GM06990 (cell line): Measurements from ENCODE around the gene SDCCAG8.

Experiments
- DNase-seq: peaks from one replicate; pipeline ENCODE4 v3.0.0-alpha.2; 2011; ENCODE audit not compliant: insufficient read length; ENCODE audit errors: extremely low read depth
- H3K27me3 ChIP-seq: replicated peaks from 2 replicates; pipeline ENCODE4 v1.6.0; 2011; ENCODE audit warnings: low read length; ENCODE audit not compliant: control insufficient read depth, insufficient read depth
- H3K36me3 ChIP-seq: 2 replicates; pipeline ENCODE4 v1.5.1; 2011; ENCODE audit warnings: low read length; ENCODE audit not compliant: control insufficient read depth, insufficient read depth
- H3K4me3 ChIP-seq: replicated peaks from 2 replicates; pipeline ENCODE4 v1.5.1; 2011; ENCODE audit warnings: low read depth, mild to moderate bottlenecking, control low read depth, low read length
- TF ChIP-seq, protein P1 (sequence below): IDR thresholded peaks from 2 replicates; pipeline ENCODE4 v1.5.1; 2011; ENCODE audit warnings: low read length, control low read depth, mild to moderate bottlenecking, inconsistent platforms; ENCODE audit not compliant: insufficient read depth, poor library complexity, severe bottlenecking

SDCCAG8 gene

DNA sequence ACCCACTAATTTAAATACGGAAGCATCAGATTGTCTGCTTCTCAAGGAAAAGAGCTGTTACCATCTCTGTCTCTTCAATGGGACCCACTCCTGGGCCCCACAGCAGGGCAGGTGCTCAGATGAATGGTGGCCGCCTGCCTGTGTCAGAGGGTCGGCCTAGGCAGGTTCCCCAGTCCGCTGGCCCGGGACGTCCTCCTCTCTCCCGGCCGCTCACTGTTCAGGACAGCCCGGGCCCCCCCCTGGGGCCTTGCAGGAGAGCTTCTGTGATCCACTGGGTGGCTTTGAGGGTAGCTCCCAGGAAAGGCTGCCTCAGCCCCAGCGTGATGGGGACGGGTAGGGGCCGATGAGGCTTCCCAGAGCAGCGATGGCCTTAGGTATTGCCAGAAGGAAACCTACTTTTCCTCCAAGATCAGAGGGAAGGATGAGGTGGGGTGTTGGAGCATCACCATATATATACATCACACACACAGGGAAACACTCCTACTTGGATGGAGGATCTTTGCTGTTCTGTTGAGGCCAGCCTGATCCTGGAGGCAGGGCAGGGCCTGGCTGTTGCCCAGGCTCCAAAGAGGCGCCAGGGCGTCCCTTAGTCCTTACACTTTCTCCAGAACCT, 231.3 kb downstream of the SDCCAG8 start:
- no peak overlapping the region for H3K4me3 ChIP-seq
- H3K36me3 ChIP-seq = no peaks in the 10 kb centered on the region; the same call in 1 of the 2 replicates
- TF ChIP-seq, protein P1, sequence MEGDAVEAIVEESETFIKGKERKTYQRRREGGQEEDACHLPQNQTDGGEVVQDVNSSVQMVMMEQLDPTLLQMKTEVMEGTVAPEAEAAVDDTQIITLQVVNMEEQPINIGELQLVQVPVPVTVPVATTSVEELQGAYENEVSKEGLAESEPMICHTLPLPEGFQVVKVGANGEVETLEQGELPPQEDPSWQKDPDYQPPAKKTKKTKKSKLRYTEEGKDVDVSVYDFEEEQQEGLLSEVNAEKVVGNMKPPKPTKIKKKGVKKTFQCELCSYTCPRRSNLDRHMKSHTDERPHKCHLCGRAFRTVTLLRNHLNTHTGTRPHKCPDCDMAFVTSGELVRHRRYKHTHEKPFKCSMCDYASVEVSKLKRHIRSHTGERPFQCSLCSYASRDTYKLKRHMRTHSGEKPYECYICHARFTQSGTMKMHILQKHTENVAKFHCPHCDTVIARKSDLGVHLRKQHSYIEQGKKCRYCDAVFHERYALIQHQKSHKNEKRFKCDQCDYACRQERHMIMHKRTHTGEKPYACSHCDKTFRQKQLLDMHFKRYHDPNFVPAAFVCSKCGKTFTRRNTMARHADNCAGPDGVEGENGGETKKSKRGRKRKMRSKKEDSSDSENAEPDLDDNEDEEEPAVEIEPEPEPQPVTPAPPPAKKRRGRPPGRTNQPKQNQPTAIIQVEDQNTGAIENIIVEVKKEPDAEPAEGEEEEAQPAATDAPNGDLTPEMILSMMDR = no peak
- DNase-seq = no peak
- no peaks in the 10 kb centered on the region for H3K27me3 ChIP-seq

DNA sequence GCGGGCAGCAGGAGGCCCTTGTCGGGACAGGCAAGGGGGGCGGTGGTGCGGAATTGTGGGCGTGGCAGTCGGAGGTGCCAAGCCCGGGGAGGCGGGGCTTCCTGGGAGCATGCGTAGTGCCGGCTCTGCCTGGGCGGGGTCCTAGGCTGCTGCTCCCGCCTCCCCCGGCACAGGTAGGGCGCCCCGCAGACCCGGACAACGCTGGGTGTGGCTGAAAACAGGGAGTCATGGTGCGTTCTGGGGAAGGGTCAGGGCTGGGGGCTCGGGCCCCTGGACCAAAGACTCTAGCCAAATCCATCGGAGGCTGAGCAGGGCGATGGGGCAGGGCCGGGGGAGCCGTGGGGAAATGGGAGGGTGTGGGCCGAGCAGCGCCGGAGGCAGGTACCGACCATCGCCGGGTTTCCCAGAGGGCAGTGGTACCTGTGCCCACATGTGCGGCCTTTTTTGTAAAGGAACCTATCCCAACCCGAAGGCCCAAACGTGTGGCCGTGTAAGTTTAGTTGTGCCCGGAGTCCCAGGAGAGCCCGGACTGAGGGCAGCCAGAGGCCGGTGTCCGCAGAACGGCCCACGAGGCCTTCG, 231.9 kb downstream of the SDCCAG8 start:
- Histone ChIP-seq H3K27me3 (no peaks in the 10 kb centered on the region), H3K36me3 (no peaks in the 10 kb centered on the region), H3K4me3 (no peak overlapping the region)
- no peak for DNase-seq
- TF ChIP-seq, protein P1 = no peak

DNA sequence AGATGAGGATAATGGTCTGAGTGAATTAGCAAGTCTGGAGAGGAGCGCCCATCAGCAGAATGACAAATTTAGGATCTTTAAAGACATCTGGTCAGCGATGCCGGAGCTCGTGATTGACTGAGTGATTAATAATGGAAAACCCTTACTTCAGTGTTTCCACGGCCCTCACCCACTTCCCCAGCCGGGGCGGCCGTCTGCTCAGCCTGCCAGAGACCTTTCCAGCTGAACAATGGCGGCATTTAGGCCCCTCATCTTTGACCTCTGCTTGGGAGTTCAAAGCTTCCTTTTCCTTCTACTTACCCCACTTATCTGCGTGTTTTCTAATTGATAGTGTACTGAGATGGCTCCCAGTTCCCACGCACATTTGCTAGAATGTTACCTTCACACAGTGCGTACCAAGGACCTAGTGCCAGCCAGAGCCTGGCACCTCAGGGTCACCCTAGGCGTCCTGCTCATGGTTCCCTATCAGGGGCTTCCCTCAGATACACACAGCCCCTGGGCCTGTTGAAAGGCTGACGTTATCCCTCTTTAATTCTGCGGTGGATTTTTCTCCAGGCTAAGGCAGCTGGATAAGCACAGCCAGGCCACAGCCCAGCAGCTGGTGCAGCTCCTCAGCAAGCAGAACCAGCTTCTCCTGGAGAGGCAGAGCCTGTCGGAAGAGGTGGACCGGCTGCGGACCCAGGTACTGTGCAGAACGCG, 232.8 kb downstream of the SDCCAG8 start:
- no peak for DNase-seq
- Histone ChIP-seq H3K36me3 (no peaks in the 10 kb centered on the region), H3K4me3 (no peak overlapping the region), H3K27me3 (no peaks in the 10 kb centered on the region)
- TF ChIP-seq, protein P1 = no peak

DNA sequence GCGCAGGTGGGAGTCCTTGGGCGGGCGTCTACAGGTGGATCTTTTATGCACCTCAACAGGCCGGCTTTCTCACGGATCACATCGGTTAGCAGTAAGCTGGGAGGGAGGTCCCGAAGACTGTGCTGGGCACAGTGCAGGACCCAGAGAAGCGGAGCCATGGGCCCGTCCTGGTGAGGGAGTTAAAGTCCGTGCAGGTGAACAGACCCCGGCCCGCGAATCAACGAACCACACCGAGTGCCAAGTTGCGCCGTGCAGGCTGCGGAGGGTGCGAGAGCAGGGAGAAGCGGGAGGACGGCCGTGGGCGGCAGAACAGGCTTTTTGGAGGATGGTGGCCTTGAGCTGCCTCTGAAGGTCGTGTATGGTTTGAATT, 233.3 kb downstream of the SDCCAG8 start:
- no peaks in the 10 kb centered on the region for H3K27me3 ChIP-seq
- H3K4me3 ChIP-seq = no peak overlapping the region
- TF ChIP-seq, protein P1 = no peak
- H3K36me3 ChIP-seq = no peaks in the 10 kb centered on the region
- no peak for DNase-seq

DNA sequence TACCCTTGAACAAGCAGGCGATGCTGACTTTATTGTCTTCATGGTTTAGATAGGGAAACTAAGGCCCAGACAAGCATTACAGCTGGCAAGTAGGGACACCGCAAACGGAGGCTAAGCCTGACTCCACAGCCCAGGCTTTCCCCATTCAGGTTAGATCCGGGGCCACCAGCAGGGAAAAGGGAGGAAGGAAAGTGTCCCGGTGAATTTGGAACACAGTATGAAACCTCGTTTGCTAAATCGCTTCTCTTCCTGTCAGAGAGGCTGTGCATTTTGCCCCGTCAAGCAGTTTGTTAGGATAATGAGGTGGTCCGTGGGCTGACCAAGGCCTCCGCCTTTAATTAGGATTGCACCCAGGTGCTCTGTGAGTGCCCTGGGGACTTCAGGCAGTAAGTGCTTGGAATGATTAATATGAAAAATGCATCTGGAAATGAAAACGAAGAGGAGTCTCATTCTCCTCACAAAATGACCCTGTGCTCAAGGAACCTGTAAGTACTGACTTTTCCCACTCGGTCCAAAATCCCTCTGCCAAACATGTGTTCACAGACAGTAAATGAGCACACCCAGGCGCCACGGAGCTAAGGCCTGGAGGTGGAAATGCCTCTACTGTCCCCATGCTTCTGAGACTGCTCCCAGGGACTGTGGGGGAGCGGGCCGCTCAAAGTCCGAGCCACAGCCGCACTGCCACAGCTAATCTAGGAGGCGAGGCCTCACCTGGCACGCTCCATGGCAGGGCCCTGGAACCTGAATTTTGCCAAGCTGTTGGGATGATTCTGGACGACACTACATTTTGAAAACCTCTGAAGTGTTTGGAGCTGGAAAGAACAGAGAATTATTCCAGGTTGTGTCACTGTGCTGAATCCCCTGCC, 234.1 kb downstream of the SDCCAG8 start:
- DNase-seq = no peak
- TF ChIP-seq, protein P1 = no peak
- H3K27me3 ChIP-seq = no peaks in the 10 kb centered on the region
- no peak overlapping the region for H3K4me3 ChIP-seq
- H3K36me3 ChIP-seq = no peaks in the 10 kb centered on the region; the same call in 1 of the 2 replicates
